Parathyroid adenoma (tissue), 2 donors: ENCODE data around the gene TSPYL4.

Source experiments
- H2AFZ ChIP-seq: fragments of 300-600 bp; sonication (generic); one replicate; pipeline ENCODE4 v1.7.0; 2017; ENCODE audit warnings: antibody characterized with exemption, mild to moderate bottlenecking
- H3K27ac ChIP-seq: fragments of 300-600 bp; sonication (generic); one replicate; pipeline ENCODE4 v1.7.0; 2017
- H3K27me3 ChIP-seq: fragments of 300-600 bp; sonication (generic); one replicate; pipeline ENCODE4 v1.7.0; 2017; ENCODE audit warnings: low read length; ENCODE audit not compliant: control insufficient read depth, insufficient read depth
- H3K36me3 ChIP-seq: fragments of 300-600 bp; sonication (generic); one replicate; pipeline ENCODE4 v1.7.0; 2017; ENCODE audit warnings: low read length; ENCODE audit not compliant: control insufficient read depth, insufficient read depth
- H3K4me1 ChIP-seq: fragments of 300-600 bp; sonication (generic); one replicate; pipeline ENCODE4 v1.7.0; 2017; ENCODE audit warnings: control low read depth
- H3K4me2 ChIP-seq: fragments of 300-600 bp; sonication (generic); one replicate; pipeline ENCODE4 v1.7.0; 2017; ENCODE audit warnings: low read length
- H3K4me3 ChIP-seq: fragments of 300-600 bp; sonication (generic); one replicate; pipeline ENCODE4 v1.7.0; 2017; ENCODE audit warnings: low read depth, low read length
- H3K79me2 ChIP-seq: fragments of 300-600 bp; sonication (generic); one replicate; pipeline ENCODE4 v1.7.0; 2017; ENCODE audit warnings: control low read depth
- H3K9ac ChIP-seq: fragments of 300-600 bp; sonication (generic); one replicate; pipeline ENCODE4 v1.7.0; 2017; ENCODE audit warnings: mild to moderate bottlenecking
- H3K9me3 ChIP-seq: fragments of 300-600 bp; sonication (generic); one replicate; pipeline ENCODE4 v1.7.0; 2017; ENCODE audit warnings: low read length; ENCODE audit not compliant: control insufficient read depth
- TF ChIP-seq, protein P1 (sequence below): fragments of 300-600 bp; sonication (generic); IDR thresholded peaks from one replicate; pipeline ENCODE4 v1.7.0; 2017; ENCODE audit warnings: antibody characterized with exemption, mild to moderate bottlenecking
- donor health status: primary hyperparathyroidism.

The TSPYL4 gene

DNA sequence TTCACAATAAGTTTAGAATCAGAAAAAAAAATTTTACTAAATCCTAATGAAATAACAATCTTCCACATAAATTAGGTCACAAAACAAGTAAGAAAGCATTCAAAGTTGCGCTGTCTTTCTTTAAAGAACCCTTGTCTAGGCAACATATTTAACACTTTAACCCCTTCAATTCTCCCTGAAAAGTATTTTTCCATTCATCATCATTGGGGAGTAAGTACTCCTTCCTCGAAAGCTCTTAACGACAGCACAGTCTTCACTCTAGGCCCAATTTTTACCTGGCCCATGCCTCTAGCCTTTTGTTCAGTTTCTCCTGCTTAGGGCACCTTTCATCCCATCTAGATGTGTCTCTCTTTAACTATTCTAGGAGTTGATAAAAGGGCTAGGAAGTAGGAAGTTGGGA is 23.2 kb upstream of the TSPYL4 start:
- no peak overlapping the region for H3K9ac ChIP-seq
- H2AFZ ChIP-seq, result no peak overlapping the region
- H3K36me3 ChIP-seq, result no peaks in the 10 kb centered on the region
- no peaks in the 10 kb centered on the region for H3K9me3 ChIP-seq
- TF ChIP-seq, protein P1, sequence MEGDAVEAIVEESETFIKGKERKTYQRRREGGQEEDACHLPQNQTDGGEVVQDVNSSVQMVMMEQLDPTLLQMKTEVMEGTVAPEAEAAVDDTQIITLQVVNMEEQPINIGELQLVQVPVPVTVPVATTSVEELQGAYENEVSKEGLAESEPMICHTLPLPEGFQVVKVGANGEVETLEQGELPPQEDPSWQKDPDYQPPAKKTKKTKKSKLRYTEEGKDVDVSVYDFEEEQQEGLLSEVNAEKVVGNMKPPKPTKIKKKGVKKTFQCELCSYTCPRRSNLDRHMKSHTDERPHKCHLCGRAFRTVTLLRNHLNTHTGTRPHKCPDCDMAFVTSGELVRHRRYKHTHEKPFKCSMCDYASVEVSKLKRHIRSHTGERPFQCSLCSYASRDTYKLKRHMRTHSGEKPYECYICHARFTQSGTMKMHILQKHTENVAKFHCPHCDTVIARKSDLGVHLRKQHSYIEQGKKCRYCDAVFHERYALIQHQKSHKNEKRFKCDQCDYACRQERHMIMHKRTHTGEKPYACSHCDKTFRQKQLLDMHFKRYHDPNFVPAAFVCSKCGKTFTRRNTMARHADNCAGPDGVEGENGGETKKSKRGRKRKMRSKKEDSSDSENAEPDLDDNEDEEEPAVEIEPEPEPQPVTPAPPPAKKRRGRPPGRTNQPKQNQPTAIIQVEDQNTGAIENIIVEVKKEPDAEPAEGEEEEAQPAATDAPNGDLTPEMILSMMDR, result no peak
- H3K4me1 ChIP-seq, result peaks cover 26% of the 10 kb centered on the region
- H3K27ac ChIP-seq, result peak overlapping the region; percentile 99
- H3K79me2 ChIP-seq, result peaks cover 51% of the 10 kb centered on the region
- no peaks in the 10 kb centered on the region for H3K27me3 ChIP-seq
- peak overlapping the region; percentile 96 for H3K4me3 ChIP-seq
- peak overlapping the region; percentile 94 for H3K4me2 ChIP-seq

DNA sequence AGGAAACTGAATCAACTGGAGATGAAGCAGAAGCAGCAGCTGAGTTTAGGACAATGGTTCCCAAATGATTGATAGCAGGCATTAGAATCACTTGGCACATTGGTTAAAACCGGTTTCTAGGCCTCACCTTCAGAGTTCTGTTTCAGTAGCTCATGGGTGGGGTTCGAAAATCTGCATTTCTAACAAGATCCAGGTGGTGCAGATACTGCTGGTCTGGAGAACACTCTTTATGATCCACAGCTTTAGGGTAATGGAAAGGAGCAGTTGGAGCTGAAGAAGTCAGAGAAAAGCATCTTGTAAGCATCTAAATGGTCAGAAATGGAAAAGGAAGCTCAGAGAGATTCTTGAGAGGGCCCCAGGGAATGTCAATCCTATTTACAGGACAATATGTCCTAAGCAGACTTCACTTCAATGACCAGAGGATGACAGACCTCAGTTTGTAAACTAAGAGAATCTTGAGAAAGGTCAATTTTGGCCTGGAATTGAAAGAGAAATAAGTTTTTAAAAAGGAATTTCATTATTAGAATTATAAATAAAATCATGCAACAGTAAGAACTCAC is 17.4 kb upstream of the TSPYL4 start:
- Histone ChIP-seq H3K79me2 (peaks cover 19% of the 10 kb centered on the region), H3K9ac (no peak overlapping the region), H3K4me3 (no peak overlapping the region), H3K4me2 (no peak overlapping the region), H3K27me3 (no peaks in the 10 kb centered on the region), H3K9me3 (no peaks in the 10 kb centered on the region), H3K4me1 (peaks cover 12% of the 10 kb centered on the region), H2AFZ (no peak overlapping the region), H3K27ac (no peak overlapping the region), H3K36me3 (no peaks in the 10 kb centered on the region)
- TF ChIP-seq, protein P1, result no peak

DNA sequence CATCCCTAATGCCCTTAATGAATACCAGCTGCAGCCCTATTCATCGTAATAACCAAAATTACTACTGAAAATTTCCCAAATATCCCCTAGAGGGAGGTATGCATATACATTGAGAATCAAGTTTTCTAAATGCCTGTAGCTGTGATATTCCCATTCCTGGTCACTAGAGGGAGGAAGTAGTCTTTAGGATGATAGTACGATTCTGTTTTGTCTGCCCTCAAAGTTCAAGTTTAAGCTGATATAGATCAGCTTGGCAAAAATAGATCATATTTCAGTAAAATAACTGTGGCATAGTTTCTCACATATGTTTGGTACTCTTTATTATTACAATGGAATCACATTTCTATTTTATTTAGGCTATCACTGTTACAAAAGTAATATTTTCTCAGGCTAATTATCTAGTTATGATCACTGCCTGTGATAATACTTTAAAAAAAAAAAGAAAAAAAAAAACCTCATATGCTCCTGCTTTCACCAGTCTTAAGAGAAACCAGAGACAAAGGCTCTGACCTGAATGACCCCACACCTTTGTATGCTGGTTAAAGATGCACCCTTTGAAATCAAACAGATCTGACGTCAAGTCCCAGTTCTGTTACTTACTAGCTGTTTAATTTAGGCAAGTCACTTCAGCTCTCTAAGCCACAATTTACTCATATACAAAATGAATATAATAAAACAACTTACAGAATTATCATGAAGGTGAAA is 14.9 kb upstream of the TSPYL4 start:
- H3K27ac ChIP-seq, result peak overlapping the region; percentile 1
- H3K36me3 ChIP-seq, result no peaks in the 10 kb centered on the region
- H3K4me2 ChIP-seq, result peak overlapping the region; percentile 30
- peaks cover 10% of the 10 kb centered on the region for H3K79me2 ChIP-seq
- H3K4me3 ChIP-seq, result peak overlapping the region; percentile 4
- H3K4me1 ChIP-seq, result no peaks in the 10 kb centered on the region
- no peak overlapping the region for H2AFZ ChIP-seq
- TF ChIP-seq, protein P1, result peak; percentile 91
- no peak overlapping the region for H3K9ac ChIP-seq
- H3K9me3 ChIP-seq, result no peaks in the 10 kb centered on the region
- no peaks in the 10 kb centered on the region for H3K27me3 ChIP-seq

DNA sequence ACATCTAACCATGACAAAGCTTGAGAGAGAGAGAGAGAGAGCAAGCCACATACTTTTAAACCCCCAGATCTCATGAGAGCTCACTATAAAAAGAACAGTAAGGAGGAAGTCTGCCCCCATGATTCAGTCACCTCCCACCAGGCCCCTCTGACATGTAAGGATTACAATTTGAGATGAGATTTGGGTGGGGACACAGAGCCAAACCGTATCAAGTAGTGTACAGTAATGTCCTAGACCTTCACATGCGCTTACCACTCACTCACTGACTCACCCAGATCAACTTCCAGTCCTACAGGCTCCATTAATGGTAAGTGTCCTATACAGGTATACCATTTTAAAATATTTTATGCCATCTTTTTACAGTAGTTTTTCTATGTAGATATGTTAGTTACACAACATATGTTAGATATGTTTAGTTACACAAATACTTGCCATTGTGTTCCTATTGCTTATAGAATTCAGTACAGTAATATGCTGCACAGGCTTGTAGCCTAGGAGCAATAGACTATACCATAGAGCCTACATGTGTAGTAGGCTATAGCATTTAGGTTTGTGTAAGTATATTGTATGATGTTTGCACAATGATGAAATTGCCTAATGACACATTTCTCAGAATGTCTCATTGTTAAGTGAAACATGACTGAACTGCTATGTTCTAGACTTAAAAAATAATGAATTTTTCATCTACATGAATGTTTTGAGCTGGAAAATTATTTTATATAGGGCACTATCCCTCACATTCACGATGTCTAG is 14.1 kb upstream of the TSPYL4 start:
- Histone ChIP-seq H3K27me3 (no peaks in the 10 kb centered on the region), H3K9ac (no peak overlapping the region), H3K36me3 (no peaks in the 10 kb centered on the region), H3K79me2 (peaks cover 5% of the 10 kb centered on the region), H3K4me3 (no peak overlapping the region), H3K27ac (no peak overlapping the region), H2AFZ (no peak overlapping the region), H3K9me3 (no peaks in the 10 kb centered on the region), H3K4me1 (no peaks in the 10 kb centered on the region), H3K4me2 (no peak overlapping the region)
- TF ChIP-seq, protein P1, result no peak
